K562 (cell line): Measurements from ENCODE around the gene CLN5. TPM values are rescaled to one million over a fixed set of nuclear protein-coding genes. Genes with fewer than 3 reads are reported as not detected.

Source experiments
- ATAC-seq: fragments of 200-7000 bp; cut with Tn5 transposase; 3 replicates; pipeline ENCODE4 v1.9.1; 2020; ENCODE audit warnings: moderate library complexity
- BruUV-seq: library from RNA; stranded (reverse); fragments of 400-500 nt; replicated peaks from 2 replicates; lab custom pipeline; 2021; lab: Mats Ljungman, UMichigan
- CTCF ChIA-PET: fragments of 300-600 bp; formaldehyde crosslinking; extraction: SDS; loops from one replicate; lab custom pipeline; 2021; ENCODE audit warnings: low intra/inter-chr PET ratio; lab: Yijun Ruan, JAX
- POLR2A ChIA-PET: fragments of 300-600, 350-650 bp; sonication (Branson Sonifier 250); formaldehyde crosslinking; extraction: SDS; loops from one replicate; lab custom pipeline; 2021; ENCODE audit warnings: antibody characterized with exemption, inconsistent platforms; lab: Yijun Ruan, JAX
- DNase-seq, 4 experiments: peaks; one replicate each; pipeline versions ENCODE4 v3.0.0 to v3.0.0-alpha.2; 2011 to 2018; ENCODE audit warnings: low spot score in 3 of 4, mixed read lengths in 3 of 4; ENCODE audit errors: extremely low read depth in 1 of 4
- FAIRE-seq: peaks from 2 replicates; lab custom pipeline; 2011; peaks lifted over from hg19 to GRCh38; lab: Jason Lieb, UNC
- H2AFZ ChIP-seq: 2 replicates; pipeline ENCODE4 v1.6.0; 2011; ENCODE audit warnings: low read depth, low read length, control low read depth, inconsistent platforms
- H3K27ac ChIP-seq: fragments of 200-600 bp; 3 replicates; pipeline ENCODE4 v1.8.0; 2011; ENCODE audit warnings: low read depth, mild to moderate bottlenecking, control low read depth, inconsistent platforms, low read length, moderate library complexity, mixed read lengths; ENCODE audit errors: extremely low read depth
- H3K27me3 ChIP-seq, 2 experiments: fragments of 300-600 bp in 1 of 2; 2 replicates in 1 of 2; 3 replicates in 1 of 2; pipeline versions ENCODE4 v1.6.0 to v1.8.0; 2011; ENCODE audit warnings: inconsistent platforms in 2 of 2, low read length in 2 of 2, mild to moderate bottlenecking in 1 of 2, mixed read lengths in 1 of 2, moderate library complexity in 1 of 2; ENCODE audit not compliant: control insufficient read depth in 2 of 2, insufficient read depth in 2 of 2
- H3K36me3 ChIP-seq: fragments of 300-600 bp; 3 replicates; pipeline ENCODE4 v1.8.0; 2011; ENCODE audit warnings: mild to moderate bottlenecking, low read length, inconsistent platforms; ENCODE audit not compliant: control insufficient read depth, insufficient read depth
- H3K4me1 ChIP-seq, 2 experiments: fragments of 200-600 bp in 1 of 2; replicated peaks in 1 of 2; 2 replicates in 1 of 2; 3 replicates in 1 of 2; pipeline versions ENCODE4 v1.5.1 to v1.8.0; 2011; ENCODE audit warnings: inconsistent platforms in 2 of 2, low read length in 2 of 2, mild to moderate bottlenecking in 1 of 2, mixed read lengths in 1 of 2, moderate library complexity in 1 of 2; ENCODE audit not compliant: control insufficient read depth in 2 of 2, insufficient read depth in 2 of 2
- H3K4me2 ChIP-seq: 2 replicates; pipeline ENCODE4 v1.6.1; 2011; ENCODE audit warnings: low read length, control low read depth, inconsistent platforms, mixed read lengths; ENCODE audit not compliant: insufficient read depth
- H3K4me3 ChIP-seq: fragments of 200-600 bp; sonication (generic), shearing (Covaris generic); 2 replicates; pipeline ENCODE4 v1.5.1; 2016; ENCODE audit warnings: control low read depth, inconsistent platforms
- H3K79me2 ChIP-seq: fragments of 200-600 bp; 3 replicates; pipeline ENCODE4 v1.8.0; 2011; ENCODE audit warnings: low read length, inconsistent platforms; ENCODE audit not compliant: control insufficient read depth, insufficient read depth
- H3K9ac ChIP-seq, 2 experiments: 2 replicates each; pipeline versions ENCODE4 v1.6.0 to v1.6.1; 2011; ENCODE audit warnings: low read depth in 2 of 2, low read length in 2 of 2, control low read depth in 1 of 2, inconsistent platforms in 1 of 2, mild to moderate bottlenecking in 1 of 2, mixed read lengths in 1 of 2; ENCODE audit not compliant: insufficient read depth in 1 of 2
- H3K9me1 ChIP-seq: one replicate; pipeline ENCODE4 v1.6.0; 2011; ENCODE audit warnings: inconsistent platforms, mild to moderate bottlenecking, low read length, moderate library complexity; ENCODE audit not compliant: control insufficient read depth, insufficient read depth
- H3K9me3 ChIP-seq: replicated peaks from 2 replicates; pipeline ENCODE4 v1.5.1; 2011; ENCODE audit warnings: low read depth, low read length, inconsistent platforms; ENCODE audit not compliant: control insufficient read depth, insufficient read depth
- H4K20me1 ChIP-seq: replicated peaks from 2 replicates; pipeline ENCODE4 v1.6.1; 2011; ENCODE audit warnings: low read length, inconsistent platforms, mixed read lengths; ENCODE audit not compliant: control insufficient read depth, insufficient read depth
- C11orf30 ChIP-seq: fragments of 450-650 bp; IDR thresholded peaks from 2 replicates; pipeline ENCODE4 v1.6.1; 2016; ENCODE audit warnings: low read depth, mild to moderate bottlenecking
- DNMT1 ChIP-seq: fragments of 450-650 bp; IDR thresholded peaks from 2 replicates; pipeline ENCODE4 v1.6.1; 2016; ENCODE audit warnings: antibody characterized with exemption, mild to moderate bottlenecking
- HEY1 ChIP-seq: fragments of 250-450 bp; sonication (Bioruptor Pico); IDR thresholded peaks from 2 replicates; pipeline ENCODE4 v1.5.0; 2020; ENCODE audit warnings: mild to moderate bottlenecking, moderate library complexity, borderline replicate concordance
- SMAD3 ChIP-seq: fragments of 450-650 bp; formaldehyde crosslinking; conservative IDR thresholded peaks from 2 replicates; pipeline ENCODE4 v1.4.0; 2020; ENCODE audit warnings: mild to moderate bottlenecking
- TAF7 ChIP-seq: fragments of 450-650 bp; IDR thresholded peaks from 2 replicates; pipeline ENCODE4 v1.6.1; 2016; ENCODE audit warnings: missing genetic modification characterization, missing compliant biosample characterization
- WGBS: fragments of 100-300 bp; shearing (Covaris generic); methylation state at CpG from one replicate; pipeline ENCODE4 v1.1.6; 2016; ENCODE audit warnings: low coverage, mixed read lengths; ENCODE audit not compliant: insufficient coverage; ENCODE audit errors: missing lambda C conversion rate; 5-methylcytosine and 5-hydroxymethylcytosine counted together
- in situ Hi-C: fragments of 300-500 bp; cut with MboI; formaldehyde crosslinking; loops from 4 replicates; pipeline ENCODE4 v1.15.0; 2018; ENCODE audit warnings: inconsistent platforms, mixed read lengths
- intact Hi-C: fragments of 100-400 bp; cut with micrococcal nuclease; formaldehyde crosslinking; loops from 2 replicates; pipeline ENCODE4 v1.14.2; 2022
- polyA plus RNA-seq, 8 experiments: library from polyadenylated mRNA; depleted of rRNA in 4 of 8; stranded (reverse) in 5 of 8; unstranded in 3 of 8; fragments of >200 nt; fragmentation: Nextera tagmentation in 2 of 8; fragmentation: Illumina TruSeq in 1 of 8; extraction: Ambion mirVana in 2 of 8; extraction: Trizol in 1 of 8; gene quantifications; 2 replicates each; pipeline versions ENCODE4 v1.2.1 to v1.2.3, GENCODE V29; 2011 to 2014; ENCODE audit warnings: inconsistent platforms in 1 of 8, missing spikeins in 1 of 8
- total RNA-seq, 7 experiments: library from RNA; depleted of rRNA in 6 of 7; stranded (reverse); fragments of >200 nt in 6 of 7; fragmentation: Illumina TruSeq in 2 of 7; extraction: Trizol in 2 of 7; gene quantifications; 2 replicates each; pipeline versions ENCODE4 v1.2.1 to v1.2.3, GENCODE V29; 2011 to 2021; ENCODE audit warnings: low replicate concordance in 1 of 7
- TF ChIP-seq, protein P1 (sequence below): fragments of 250-450 bp; sonication (Bioruptor Pico); IDR thresholded peaks from 2 replicates; pipeline ENCODE4 v1.5.0; 2021

CLN5 gene
- total and polyA plus RNA-seq, 9 of the 15 experiments (the other 6 are each of a cell fraction or from before 2014, with no cell fraction given): 4.6 to 11.5 (median 7.2) TPM

GRCh38 chr13:77047649-77048343, 55.9 kb downstream of the CLN5 start:
- POLR2A ChIA-PET: no interaction called here
- DNase-seq: no peak
- WGBS: 76% methylated on average over 3 of the region's 8 CpGs
- no peak for ATAC-seq
- Histone ChIP-seq H3K27ac (no peak overlapping the region), H3K9me3 (no peaks in the 10 kb centered on the region), H3K36me3 (peaks cover 17% of the 10 kb centered on the region; the same call in 2 of the 3 replicates), H3K27me3 (no peaks in the 10 kb centered on the region), H3K9ac (no peak overlapping the region), H4K20me1 (no peaks in the 10 kb centered on the region), H3K4me2 (no peak overlapping the region), H3K9me1 (no peaks in the 10 kb centered on the region), H3K79me2 (no peaks in the 10 kb centered on the region), H3K4me1 (no peaks in the 10 kb centered on the region; a peak in 1 of 5 replicates), H3K4me3 (no peak overlapping the region), H2AFZ (no peak overlapping the region)
- intact Hi-C loops (no loop called here), in situ Hi-C loops (no loop called here)
- CTCF ChIA-PET: no interaction called here
- FAIRE-seq: no peak
- no peak for TF ChIP-seq SMAD3
- no peak for TF ChIP-seq TAF7 (tag)
- TF ChIP-seq HEY1 (CRISPR knock-in tag): no peak
- TF ChIP-seq C11orf30: no peak
- TF ChIP-seq, protein P1, sequence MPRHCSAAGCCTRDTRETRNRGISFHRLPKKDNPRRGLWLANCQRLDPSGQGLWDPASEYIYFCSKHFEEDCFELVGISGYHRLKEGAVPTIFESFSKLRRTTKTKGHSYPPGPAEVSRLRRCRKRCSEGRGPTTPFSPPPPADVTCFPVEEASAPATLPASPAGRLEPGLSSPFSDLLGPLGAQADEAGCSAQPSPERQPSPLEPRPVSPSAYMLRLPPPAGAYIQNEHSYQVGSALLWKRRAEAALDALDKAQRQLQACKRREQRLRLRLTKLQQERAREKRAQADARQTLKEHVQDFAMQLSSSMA (CRISPR knock-in tag): no peak
- TF ChIP-seq DNMT1: no peak
- no TSS peak for BruUV-seq
